ENCODE measurements around the gene CACNB4.
"Not testable (repeated sequence)": the region's sequence is repeated elsewhere in the genome, so short reads cannot be mapped to it uniquely, and the experiment has no call there.

The CACNB4 gene

GRCh38 chr2:151882786-151883445 lies 215.9 kb downstream of the CACNB4 start:
- no peak overlapping the region for H3K4me3 ChIP-seq (replicated peaks; ENCODE audit: low read depth, low read length)
- TF ChIP-seq CTCF (IDR thresholded peaks at IDR 0.05; ENCODE audit: low read depth, low read length, missing control alignments) = no peak
- no peak for DNase-seq (ENCODE audit: extremely low read depth, low read depth)

GRCh38 chr2:151881342-151881741 lies 217.5 kb downstream of the CACNB4 start:
- no peak overlapping the region for H3K4me3 ChIP-seq (replicated peaks; ENCODE audit: low read depth, low read length)
- TF ChIP-seq CTCF (IDR thresholded peaks at IDR 0.05; ENCODE audit: low read depth, low read length, missing control alignments) = no peak
- DNase-seq (ENCODE audit: extremely low read depth, low read depth) = no peak

GRCh38 chr2:151880586-151880985 lies 218.3 kb downstream of the CACNB4 start:
- H3K4me3 ChIP-seq (replicated peaks; ENCODE audit: low read depth, low read length) = no peak overlapping the region
- DNase-seq (ENCODE audit: extremely low read depth, low read depth) = no peak
- TF ChIP-seq CTCF (IDR thresholded peaks at IDR 0.05; ENCODE audit: low read depth, low read length, missing control alignments) = no peak

- no peak for DNase-seq (ENCODE audit: extremely low read depth, low read depth)
- no peak for TF ChIP-seq CTCF (IDR thresholded peaks at IDR 0.05; ENCODE audit: low read depth, low read length, missing control alignments)
- no peak overlapping the region for H3K4me3 ChIP-seq (replicated peaks; ENCODE audit: low read depth, low read length)
These were observed 219.9 kb downstream of the CACNB4 start for GRCh38 chr2:151878655-151879563.

GRCh38 chr2:151878204-151878603 lies 220.6 kb downstream of the CACNB4 start:
- no peak overlapping the region for H3K4me3 ChIP-seq (replicated peaks; ENCODE audit: low read depth, low read length)
- TF ChIP-seq CTCF (IDR thresholded peaks at IDR 0.05; ENCODE audit: low read depth, low read length, missing control alignments) = no peak
- no peak for DNase-seq (ENCODE audit: extremely low read depth, low read depth)

- not testable (repeated sequence) for H3K4me3 ChIP-seq (replicated peaks; ENCODE audit: low read depth, low read length); DNase-seq (ENCODE audit: extremely low read depth, low read depth)
These were observed 223.2 kb downstream of the CACNB4 start for GRCh38 chr2:151875631-151876030.

- H3K4me3 ChIP-seq (replicated peaks; ENCODE audit: low read depth, low read length) = no peak overlapping the region
- no peak for TF ChIP-seq CTCF (IDR thresholded peaks at IDR 0.05; ENCODE audit: low read depth, low read length, missing control alignments)
- no peak for DNase-seq (ENCODE audit: extremely low read depth, low read depth)
These were observed 226.4 kb downstream of the CACNB4 start for GRCh38 chr2:151872463-151872862.
